Nephron progenitor cell (in vitro differentiated cells): Measurements from ENCODE around the gene UBE2F.
"Not testable (repeated sequence)": the region's sequence is repeated elsewhere in the genome, so short reads cannot be mapped to it uniquely, and the experiment has no call there.

ENCODE experiments used
- DNase-seq: peaks from one replicate; pipeline ENCODE4 v3.0.0; 2021
- H3K27ac Mint-ChIP-seq: 2 replicates; pipeline ENCODE4 v1.8.0; 2021; ENCODE audit warnings: mild to moderate bottlenecking, moderate library complexity, mixed read lengths
- H3K27me3 Mint-ChIP-seq: 2 replicates; pipeline ENCODE4 v1.8.0; 2021; ENCODE audit warnings: mild to moderate bottlenecking, low read depth, mixed read lengths; ENCODE audit not compliant: poor library complexity
- H3K36me3 Mint-ChIP-seq: 2 replicates; pipeline ENCODE4 v1.8.0; 2021; ENCODE audit warnings: low read depth, mixed read lengths
- H3K4me1 Mint-ChIP-seq: 2 replicates; pipeline ENCODE4 v1.8.0; 2021; ENCODE audit warnings: mixed read lengths
- H3K4me3 Mint-ChIP-seq: 2 replicates; pipeline ENCODE4 v1.8.0; 2021; ENCODE audit warnings: mild to moderate bottlenecking, moderate library complexity, mixed read lengths
- H3K9me3 Mint-ChIP-seq: 2 replicates; pipeline ENCODE4 v1.8.0; 2021; ENCODE audit warnings: mild to moderate bottlenecking, moderate library complexity, mixed read lengths
- TF ChIP-seq, protein P1 (sequence below): fragments of 200-600 bp; sonication (generic); IDR thresholded peaks from 2 replicates; pipeline ENCODE4 v1.5.0; 2021; ENCODE audit warnings: antibody characterized with exemption

The UBE2F gene

DNA sequence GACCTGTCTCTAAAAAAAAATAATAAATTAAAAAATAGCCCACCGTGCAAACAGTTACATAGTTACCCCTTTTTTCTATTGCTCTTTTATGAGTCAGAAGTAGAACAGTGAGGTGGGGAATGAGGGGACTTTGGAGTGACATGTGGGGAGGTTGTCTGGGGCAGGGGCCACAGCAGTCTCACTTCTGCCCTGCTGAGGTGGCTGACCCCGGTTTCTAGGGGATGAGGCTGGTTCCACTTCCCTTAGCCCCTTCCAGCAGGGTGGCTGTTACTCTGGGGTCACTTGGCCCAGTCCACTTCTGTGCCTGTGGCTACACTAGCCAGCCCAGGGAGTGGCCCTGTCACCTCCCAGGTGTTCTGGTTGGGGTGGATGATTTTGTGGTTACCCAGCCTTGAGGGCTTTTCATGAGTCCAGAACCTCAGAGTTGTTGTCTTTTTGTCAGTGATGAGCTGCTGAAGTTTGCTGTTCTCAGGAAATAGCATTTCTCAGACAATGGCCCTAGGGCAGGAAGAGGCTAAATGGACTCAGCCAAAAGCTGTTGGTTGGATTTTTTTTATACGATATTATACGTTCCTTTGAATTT, 66.0 kb downstream of the UBE2F start:
- Mint-ChIP-seq H3K27ac (no peak overlapping the region), H3K4me1 (no peaks in the 10 kb centered on the region), H3K27me3 (no peaks in the 10 kb centered on the region), H3K36me3 (peaks cover 50% of the 10 kb centered on the region), H3K9me3 (no peaks in the 10 kb centered on the region), H3K4me3 (no peak overlapping the region)
- DNase-seq: no peak
- TF ChIP-seq, protein P1, sequence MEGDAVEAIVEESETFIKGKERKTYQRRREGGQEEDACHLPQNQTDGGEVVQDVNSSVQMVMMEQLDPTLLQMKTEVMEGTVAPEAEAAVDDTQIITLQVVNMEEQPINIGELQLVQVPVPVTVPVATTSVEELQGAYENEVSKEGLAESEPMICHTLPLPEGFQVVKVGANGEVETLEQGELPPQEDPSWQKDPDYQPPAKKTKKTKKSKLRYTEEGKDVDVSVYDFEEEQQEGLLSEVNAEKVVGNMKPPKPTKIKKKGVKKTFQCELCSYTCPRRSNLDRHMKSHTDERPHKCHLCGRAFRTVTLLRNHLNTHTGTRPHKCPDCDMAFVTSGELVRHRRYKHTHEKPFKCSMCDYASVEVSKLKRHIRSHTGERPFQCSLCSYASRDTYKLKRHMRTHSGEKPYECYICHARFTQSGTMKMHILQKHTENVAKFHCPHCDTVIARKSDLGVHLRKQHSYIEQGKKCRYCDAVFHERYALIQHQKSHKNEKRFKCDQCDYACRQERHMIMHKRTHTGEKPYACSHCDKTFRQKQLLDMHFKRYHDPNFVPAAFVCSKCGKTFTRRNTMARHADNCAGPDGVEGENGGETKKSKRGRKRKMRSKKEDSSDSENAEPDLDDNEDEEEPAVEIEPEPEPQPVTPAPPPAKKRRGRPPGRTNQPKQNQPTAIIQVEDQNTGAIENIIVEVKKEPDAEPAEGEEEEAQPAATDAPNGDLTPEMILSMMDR: no peak

GRCh38 chr2:238033991-238034390, 67.2 kb downstream of the UBE2F start:
- H3K27ac Mint-ChIP-seq, H3K9me3 Mint-ChIP-seq, H3K4me1 Mint-ChIP-seq, H3K4me3 Mint-ChIP-seq, H3K27me3 Mint-ChIP-seq, DNase-seq: not testable (repeated sequence)
- H3K36me3 Mint-ChIP-seq: peaks cover 55% of the 10 kb centered on the region

DNA sequence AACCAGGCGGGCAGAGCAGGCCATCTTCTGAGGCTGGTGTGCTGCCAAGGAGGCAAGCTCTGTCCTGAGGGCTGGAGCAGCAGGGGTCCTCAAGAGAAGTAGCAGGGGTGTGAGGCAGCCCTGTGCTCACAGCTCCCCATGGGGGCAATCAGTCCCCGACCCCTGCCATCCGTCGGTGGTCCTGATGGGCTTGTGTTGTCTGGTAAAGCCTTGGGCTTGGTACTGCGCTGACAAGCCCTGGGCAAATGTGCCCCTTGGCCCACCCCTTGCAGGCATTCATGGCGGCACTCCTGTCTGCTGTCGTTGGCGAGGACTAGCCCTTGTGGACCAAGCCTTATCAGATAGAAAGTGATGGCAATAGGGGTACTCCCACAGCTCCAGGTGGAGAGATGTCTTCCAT, 71.4 kb downstream of the UBE2F start:
- TF ChIP-seq, protein P1: no peak

DNA sequence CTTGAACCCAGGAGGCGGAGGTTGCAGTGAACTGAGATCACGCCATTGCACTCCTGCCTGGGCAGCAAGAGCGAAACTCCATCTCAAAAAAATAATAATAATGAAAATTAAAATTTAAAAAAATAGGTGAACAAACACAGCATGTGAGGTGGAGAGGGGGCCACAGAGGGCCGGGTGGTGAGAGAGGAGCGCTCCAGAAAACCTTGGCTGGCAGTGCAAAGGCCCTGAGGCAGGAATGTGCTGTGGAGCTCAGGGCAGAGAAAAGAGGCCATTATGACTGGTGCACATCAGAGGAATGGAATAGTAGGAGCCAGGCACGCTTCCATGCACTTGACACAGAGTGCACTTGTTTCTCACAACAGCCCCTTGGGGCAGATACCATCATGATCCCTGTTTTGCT, 72.3 kb downstream of the UBE2F start:
- H3K27ac Mint-ChIP-seq: no peak overlapping the region
- peaks cover 33% of the 10 kb centered on the region for H3K36me3 Mint-ChIP-seq
- H3K4me1 Mint-ChIP-seq: no peaks in the 10 kb centered on the region
- no peaks in the 10 kb centered on the region for H3K27me3 Mint-ChIP-seq
- H3K9me3 Mint-ChIP-seq: no peaks in the 10 kb centered on the region
- TF ChIP-seq, protein P1: no peak
- no peak for DNase-seq
- no peak overlapping the region for H3K4me3 Mint-ChIP-seq

More for the DNA sequence above, 71.4 kb downstream of the UBE2F start:
- DNase-seq: no peak
- H3K4me3 Mint-ChIP-seq: no peak overlapping the region
- no peaks in the 10 kb centered on the region for H3K4me1 Mint-ChIP-seq
- H3K9me3 Mint-ChIP-seq: no peaks in the 10 kb centered on the region
- no peak overlapping the region for H3K27ac Mint-ChIP-seq
- H3K36me3 Mint-ChIP-seq: peaks cover 38% of the 10 kb centered on the region
- no peaks in the 10 kb centered on the region for H3K27me3 Mint-ChIP-seq

- Mint-ChIP-seq H3K27ac (no peak overlapping the region), H3K4me1 (no peaks in the 10 kb centered on the region), H3K36me3 (peaks cover 27% of the 10 kb centered on the region), H3K27me3 (no peaks in the 10 kb centered on the region), H3K4me3 (no peak overlapping the region), H3K9me3 (no peaks in the 10 kb centered on the region)
- TF ChIP-seq, protein P1: no peak
- DNase-seq: no peak
Measured at GRCh38 chr2:238039985-238040384, 73.2 kb downstream of the UBE2F start.

- Mint-ChIP-seq H3K36me3 (peaks cover 27% of the 10 kb centered on the region), H3K4me1 (no peaks in the 10 kb centered on the region)
Measured at GRCh38 chr2:238040918-238041317, 74.1 kb downstream of the UBE2F start.

More at GRCh38 chr2:238040918-238041317, 74.1 kb downstream of the UBE2F start:
- Mint-ChIP-seq H3K27me3 (no peaks in the 10 kb centered on the region), H3K27ac (peak overlapping the region; percentile 77), H3K4me3 (no peak overlapping the region), H3K9me3 (no peaks in the 10 kb centered on the region)
- DNase-seq: no peak
- TF ChIP-seq, protein P1: no peak
